ENCODE measurements around the gene PLEKHG4. TPM values are rescaled to one million over a fixed set of nuclear protein-coding genes. Genes with fewer than 3 reads are reported as not detected.

PLEKHG4 gene
- total and polyA plus RNA-seq, 9 of the 15 experiments (the other 6 are each of a cell fraction or from before 2014, with no cell fraction given), result 3.7 to 36.8 (median 17.9) TPM

GRCh38 chr16:67243481-67243880, 35.9 kb upstream of the PLEKHG4 start:
- H3K4me3 ChIP-seq, result no peak overlapping the region
- no peak for DNase-seq (ENCODE audit: extremely low read depth in 1 of 4, low spot score in 3 of 4)
- H3K9me3 ChIP-seq (replicated peaks; ENCODE audit: control insufficient read depth, insufficient read depth, low read depth, low read length), result no peaks in the 10 kb centered on the region
- no peaks in the 10 kb centered on the region for H4K20me1 ChIP-seq (replicated peaks; ENCODE audit: control insufficient read depth, insufficient read depth, low read length)
- no TSS peak for BruUV-seq (replicated peaks)
- TF ChIP-seq SPI1 (IDR thresholded peaks at IDR 0.05; ENCODE audit: borderline replicate concordance, low read depth, low read length) (peak; percentile 76; the same call in 1 of the 2 replicates), CHCHD3 (CRISPR knock-in tag; IDR thresholded peaks at IDR 0.05) (no peak), BHLHE40 (IDR thresholded peaks at IDR 0.05; ENCODE audit: low read length) (no peak), CEBPG (CRISPR knock-in tag; IDR thresholded peaks at IDR 0.05) (no peak), CEBPG (tag; conservative IDR thresholded peaks at IDR 0.05 in 1 of 2, IDR thresholded peaks at IDR 0.05 in 1 of 2) (no peak)
- TF ChIP-seq, protein P1, sequence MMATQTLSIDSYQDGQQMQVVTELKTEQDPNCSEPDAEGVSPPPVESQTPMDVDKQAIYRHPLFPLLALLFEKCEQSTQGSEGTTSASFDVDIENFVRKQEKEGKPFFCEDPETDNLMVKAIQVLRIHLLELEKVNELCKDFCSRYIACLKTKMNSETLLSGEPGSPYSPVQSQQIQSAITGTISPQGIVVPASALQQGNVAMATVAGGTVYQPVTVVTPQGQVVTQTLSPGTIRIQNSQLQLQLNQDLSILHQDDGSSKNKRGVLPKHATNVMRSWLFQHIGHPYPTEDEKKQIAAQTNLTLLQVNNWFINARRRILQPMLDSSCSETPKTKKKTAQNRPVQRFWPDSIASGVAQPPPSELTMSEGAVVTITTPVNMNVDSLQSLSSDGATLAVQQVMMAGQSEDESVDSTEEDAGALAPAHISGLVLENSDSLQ (IDR thresholded peaks at IDR 0.05), result no peak
- H3K36me3 ChIP-seq (ENCODE audit: control insufficient read depth, insufficient read depth, low read length), result peaks cover 46% of the 10 kb centered on the region; the same call in 2 of the 3 replicates
- H3K27ac ChIP-seq (ENCODE audit: extremely low read depth, low read depth, low read length), result peak overlapping the region; percentile 68; the same call in 2 of the 3 replicates
- no peak overlapping the region for H2AFZ ChIP-seq (ENCODE audit: low read depth, low read length)
- intact Hi-C loops (cut with micrococcal nuclease), result loop anchor here (10.0 kb wide), 1 partner anchor 269 kb away; no protein-coding TSS in a partner anchor
- H3K4me2 ChIP-seq (ENCODE audit: insufficient read depth, low read length), result peak overlapping the region; percentile 91; the same call in 1 of the 2 replicates
- peak overlapping the region; percentile 27 to 96; a peak in 2 of 4 replicates for H3K9ac ChIP-seq (ENCODE audit: insufficient read depth in 1 of 2, low read depth in 2 of 2, low read length in 2 of 2)
- peaks cover 67 to 76% of the 10 kb centered on the region in 2 experiments for H3K4me1 ChIP-seq (replicated peaks in 1 of 2; ENCODE audit: control insufficient read depth in 2 of 2, insufficient read depth in 2 of 2, low read length in 2 of 2)
- 55% methylated on average over 4 of the region's 4 CpGs for whole genome bisulfite sequencing (ENCODE audit: insufficient coverage, low coverage, missing lambda C conversion rate)
- peaks cover 86% of the 10 kb centered on the region for H3K79me2 ChIP-seq (ENCODE audit: control insufficient read depth, insufficient read depth, low read length)
- no peak for FAIRE-seq
- in situ Hi-C loops (cut with MboI), result no loop called here
- ChIA-PET CTCF (ENCODE audit: low intra/inter-chr PET ratio) (no interaction called here), POLR2A (interaction anchor here (0.6 to 1.8 kb wide), 4 partner anchors 22 to 185 kb away, joined by 3 to 7 read pairs (median 5); partner anchors contain the start of gene ELMO3)
- no peak for ATAC-seq
- no peaks in the 10 kb centered on the region for H3K9me1 ChIP-seq (ENCODE audit: control insufficient read depth, insufficient read depth, low read length)
- H3K27me3 ChIP-seq (ENCODE audit: control insufficient read depth in 2 of 2, insufficient read depth in 2 of 2, low read length in 2 of 2), result no peaks in the 10 kb centered on the region
